Brain pericyte (primary cell): ENCODE measurements around the gene TANGO2.

Experiments
- DNase-seq: peaks from one replicate; pipeline ENCODE4 v3.0.0-alpha.2; 2012; ENCODE audit warnings: low read depth, low spot score

Gene TANGO2, protein sequence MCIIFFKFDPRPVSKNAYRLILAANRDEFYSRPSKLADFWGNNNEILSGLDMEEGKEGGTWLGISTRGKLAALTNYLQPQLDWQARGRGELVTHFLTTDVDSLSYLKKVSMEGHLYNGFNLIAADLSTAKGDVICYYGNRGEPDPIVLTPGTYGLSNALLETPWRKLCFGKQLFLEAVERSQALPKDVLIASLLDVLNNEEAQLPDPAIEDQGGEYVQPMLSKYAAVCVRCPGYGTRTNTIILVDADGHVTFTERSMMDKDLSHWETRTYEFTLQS

GRCh38 chr22:20020533-20021195 is at the start of gene TANGO2:
TANGO2 (plus strand) TSS chr22:20021110; CDS start chr22:20036799, 15,689 bp downstream.
- DNase-seq, result no peak

- DNase-seq, result no peak
Observed at GRCh38 chr22:19971276-19972124, 49.4 kb upstream of the TANGO2 start.

GRCh38 chr22:19972251-19972650 is 48.7 kb upstream of the TANGO2 start:
- no peak for DNase-seq

DNA sequence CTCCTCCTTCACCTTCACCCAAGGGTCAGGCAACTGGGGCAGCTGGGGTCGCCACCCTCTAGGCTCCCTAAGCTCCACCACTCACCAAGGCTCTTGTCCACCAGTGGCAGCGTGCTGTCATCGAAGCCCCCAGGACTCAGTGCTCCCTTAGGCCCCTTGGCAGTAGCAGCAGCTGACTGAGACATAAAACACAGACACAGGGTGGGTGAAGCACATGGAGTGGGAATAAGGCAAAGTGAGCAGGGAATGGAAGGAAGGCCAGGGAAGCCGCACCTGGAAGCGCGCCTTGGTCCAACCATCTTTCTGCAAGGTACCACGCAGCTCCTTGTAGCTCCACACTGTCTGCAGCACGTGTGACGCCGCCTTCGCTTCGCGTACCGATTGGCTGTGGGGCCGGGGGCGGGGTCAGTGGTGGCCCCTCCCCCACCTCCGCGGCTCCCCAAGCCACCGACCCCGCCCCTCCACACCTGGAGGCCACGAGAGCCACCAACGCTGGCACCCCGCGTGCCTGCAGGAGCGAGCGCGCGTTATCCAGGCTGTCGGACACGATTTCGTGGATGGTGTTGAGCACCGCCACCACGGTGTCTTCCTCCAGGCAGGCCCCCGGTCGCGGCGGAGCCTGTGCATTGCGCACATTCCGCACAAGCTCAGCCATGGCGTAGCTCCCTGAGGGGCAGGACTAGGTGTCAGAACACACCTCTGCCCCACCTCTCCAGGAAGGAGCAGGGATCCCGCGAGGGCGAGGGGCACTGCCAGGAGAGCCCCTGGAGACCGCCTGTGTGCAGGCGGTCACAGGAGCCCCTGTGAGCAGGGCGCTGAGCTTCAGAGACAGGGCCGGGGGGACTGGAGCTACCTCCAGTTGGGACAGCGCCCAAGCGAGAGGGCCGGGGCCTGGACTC is 48.0 kb upstream of the TANGO2 start:
- no peak for DNase-seq

GRCh38 chr22:19973551-19974267 is 47.2 kb upstream of the TANGO2 start:
- no peak for DNase-seq

DNA sequence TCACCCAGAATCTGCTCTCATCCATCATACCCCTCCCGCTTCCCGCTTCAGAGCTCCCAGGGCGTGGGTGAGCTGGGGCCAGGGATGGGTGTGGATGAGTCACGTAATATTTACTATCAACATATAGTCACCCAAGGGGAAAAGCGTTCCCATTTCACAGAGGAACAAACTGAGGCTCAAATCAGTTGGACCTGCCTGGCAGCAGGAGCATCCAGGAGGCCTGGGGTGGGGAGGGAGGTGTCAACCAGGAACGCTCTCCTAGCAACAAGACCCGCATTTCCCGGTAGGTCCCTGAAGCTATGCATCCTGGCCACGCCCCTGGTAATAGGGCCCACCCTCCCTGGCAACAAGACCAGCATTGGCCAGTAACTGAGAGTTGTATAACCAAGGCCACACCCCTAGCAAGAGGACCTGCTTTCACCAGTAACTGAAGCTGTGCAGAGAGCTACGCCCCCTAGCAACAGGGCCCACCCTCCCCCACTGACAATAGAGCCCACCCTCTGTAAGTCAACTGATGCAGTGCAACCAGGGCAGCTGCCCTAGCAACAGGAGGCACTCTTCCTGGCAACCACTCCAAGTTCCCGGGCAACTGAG is 46.5 kb upstream of the TANGO2 start:
- peak; percentile 59 for DNase-seq

DNA sequence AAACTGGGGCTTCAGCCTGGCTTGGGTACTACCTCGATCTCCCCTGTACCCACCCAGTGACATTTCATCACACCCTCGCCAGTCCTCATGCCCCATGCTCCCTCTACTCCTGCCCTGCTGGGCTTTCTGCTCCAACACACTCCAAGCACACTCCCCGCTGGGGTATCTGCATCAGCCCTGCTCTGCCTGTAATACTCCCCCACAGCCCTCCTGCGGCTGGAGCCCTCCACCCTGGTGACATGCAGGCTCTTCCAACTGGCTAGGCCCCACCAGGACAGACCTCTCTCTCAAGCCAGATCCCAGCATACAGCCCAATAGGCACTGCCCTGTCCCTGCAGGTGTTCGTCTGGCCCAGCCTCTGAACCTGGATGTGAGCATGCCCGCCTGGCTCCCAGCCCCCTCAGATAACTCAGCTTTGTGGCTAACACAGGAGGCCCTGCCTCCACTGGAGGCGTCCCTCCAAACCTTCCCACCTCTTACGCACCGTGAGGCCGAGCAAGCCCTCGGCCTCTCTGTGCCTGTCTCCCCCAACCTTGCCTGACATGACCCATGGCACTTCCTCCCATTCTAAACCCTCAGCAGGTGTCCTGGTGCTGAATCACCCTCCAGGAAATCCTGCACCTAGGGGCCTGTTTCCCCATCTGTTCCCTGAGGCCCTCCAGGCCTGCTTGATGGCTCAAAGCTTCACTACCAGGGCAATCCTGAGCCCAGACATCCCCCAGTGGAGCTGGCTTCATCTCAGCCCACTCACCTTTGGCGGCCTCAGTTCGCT is 45.8 kb upstream of the TANGO2 start:
- DNase-seq, result no peak

DNA sequence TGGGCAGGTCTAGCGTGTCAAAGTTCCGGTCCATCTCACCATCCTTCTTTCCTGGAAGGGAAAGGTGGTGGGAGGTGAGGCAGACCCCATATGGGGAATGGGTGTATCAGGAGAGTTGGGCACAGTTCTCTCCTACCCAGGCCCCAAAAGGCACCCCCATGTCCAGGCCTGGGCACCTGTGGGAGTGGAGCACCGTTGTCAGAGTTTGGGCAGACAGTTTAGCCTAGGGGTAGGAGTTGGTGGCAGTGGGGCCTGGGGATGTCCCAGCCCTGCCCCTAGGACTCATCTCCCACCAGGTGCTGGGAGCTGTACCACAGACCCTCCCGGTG is 45.2 kb upstream of the TANGO2 start:
- DNase-seq, result no peak

GRCh38 chr22:19976671-19977070 is 44.2 kb upstream of the TANGO2 start:
- DNase-seq, result no peak

GRCh38 chr22:19977296-19978243 is 43.3 kb upstream of the TANGO2 start:
- no peak for DNase-seq

- DNase-seq, result no peak
Observed at GRCh38 chr22:19978748-19979147, 42.2 kb upstream of the TANGO2 start.

GRCh38 chr22:19979712-19980493 is 41.0 kb upstream of the TANGO2 start:
- no peak for DNase-seq

DNA sequence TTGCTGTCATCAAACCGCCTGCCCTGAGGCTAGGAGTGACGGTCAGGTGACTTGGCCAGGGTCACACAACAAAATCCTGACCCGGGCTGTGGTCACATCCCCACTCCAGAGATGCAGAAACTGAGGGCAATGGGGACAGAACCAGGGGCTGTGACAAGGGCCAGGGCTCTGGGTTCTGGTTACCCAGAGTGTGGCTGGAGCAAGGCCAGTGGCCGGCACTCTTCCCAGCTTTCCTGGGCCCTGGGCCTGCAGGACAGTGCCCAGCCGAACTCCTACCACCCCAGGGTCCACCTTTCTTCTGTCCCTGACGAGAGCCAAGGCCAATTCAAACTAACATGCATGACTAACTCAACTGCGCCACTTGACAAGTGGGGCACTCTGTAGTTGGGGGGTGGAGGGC is 40.1 kb upstream of the TANGO2 start:
- no peak for DNase-seq

DNA sequence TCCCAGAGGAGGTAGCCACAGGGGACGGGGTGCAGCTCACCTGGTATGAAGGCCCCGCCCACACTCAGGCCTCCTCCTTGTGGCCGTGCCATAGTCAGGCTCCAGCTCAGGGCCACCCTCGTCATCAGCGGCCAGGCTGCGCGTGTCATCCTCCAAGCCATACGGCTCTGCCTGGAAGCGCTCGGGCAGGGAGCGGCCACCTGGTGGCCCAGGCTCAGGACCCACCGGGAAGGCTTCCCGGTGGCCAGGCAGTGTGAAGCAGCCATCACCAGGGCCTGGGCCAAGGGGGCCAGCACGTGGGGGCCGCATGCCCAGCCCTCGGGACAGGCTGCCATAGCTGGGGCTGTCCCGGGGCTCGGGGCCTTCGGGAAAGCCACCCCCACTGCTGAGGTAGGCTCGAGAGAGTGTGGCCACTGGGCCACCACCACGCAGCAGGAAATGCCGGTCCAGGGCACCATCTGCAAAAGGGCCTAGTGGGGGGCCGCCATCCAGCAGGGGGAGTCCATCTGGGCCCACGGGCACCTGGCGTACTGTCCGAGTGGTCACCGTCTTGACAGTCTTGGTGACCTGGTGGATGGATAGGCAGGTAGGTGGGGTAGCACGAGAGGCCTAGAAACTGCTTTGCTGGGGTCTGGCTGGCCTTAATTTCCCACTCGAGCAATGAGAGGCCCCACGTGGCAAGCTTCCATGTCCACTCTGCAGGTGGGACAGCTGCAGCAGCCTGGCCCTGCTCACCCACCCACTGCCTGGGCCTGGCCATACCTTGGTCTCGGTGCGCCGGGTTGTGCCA is 39.5 kb upstream of the TANGO2 start:
- no peak for DNase-seq

DNA sequence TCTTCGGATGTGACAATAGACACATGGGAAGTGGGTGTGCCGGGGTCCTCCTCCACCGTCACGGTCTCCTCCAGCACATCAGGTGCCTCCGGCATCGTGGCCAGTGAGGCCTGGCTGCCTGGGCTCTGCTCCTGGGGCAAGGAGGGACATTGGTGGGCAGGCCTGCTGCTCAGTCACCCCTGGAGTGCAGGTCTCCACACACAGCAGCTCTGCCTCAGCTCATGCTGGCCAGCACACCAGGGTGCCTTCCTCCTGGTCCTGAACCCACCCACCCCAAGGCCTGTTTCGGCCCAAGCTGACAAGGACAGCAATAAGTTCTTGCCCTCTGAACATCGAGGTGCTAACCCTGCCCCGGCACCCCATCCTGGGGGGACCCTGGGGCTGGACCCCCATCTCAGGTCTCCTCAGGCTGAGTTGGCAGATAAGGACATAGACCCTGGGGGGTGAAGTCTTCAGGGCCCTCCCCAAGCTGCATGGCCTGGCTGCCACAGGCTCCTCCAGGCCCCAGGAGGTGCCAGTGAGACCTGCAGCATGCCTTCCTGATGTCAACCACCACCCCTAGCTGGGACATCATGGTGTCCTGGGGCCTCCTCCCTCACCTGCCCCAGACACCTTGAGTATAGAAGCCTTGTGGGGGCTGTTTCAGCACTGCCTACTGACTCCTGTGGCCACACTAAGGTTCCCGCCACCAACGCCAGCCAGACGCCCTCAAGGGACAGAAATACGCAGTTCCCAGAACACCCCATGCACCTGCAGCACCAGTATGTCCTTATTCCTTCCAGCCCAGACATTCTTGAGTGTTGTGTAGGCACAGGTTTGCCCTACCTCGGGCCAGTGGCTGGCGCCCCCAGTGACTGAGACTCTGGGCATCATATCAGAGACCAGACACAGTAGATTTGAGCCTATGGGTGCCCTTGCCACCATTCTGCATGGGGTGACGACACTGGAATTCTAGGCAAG is 38.7 kb upstream of the TANGO2 start:
- DNase-seq, result no peak
